Fibroblast of skin of back (primary cell): ENCODE results near the gene MINDY1. TPM values are rescaled to one million over a fixed set of nuclear protein-coding genes. Genes with fewer than 3 reads are reported as not detected.
A peak's percentile ranks its signal among the peaks of the same experiment; 100 is the strongest.

ENCODE experiments used
- DNase-seq: peaks from one replicate; pipeline ENCODE4 v3.0.0-alpha.2; 2013
- polyA plus RNA-seq, 2 experiments: library from polyadenylated mRNA; unstranded; fragments of 120-200 nt; gene quantifications; one replicate each; pipeline ENCODE4 v1.2.1, GENCODE V29; 2013; ENCODE audit not compliant: insufficient read length in 2 of 2

Gene MINDY1
- polyA plus RNA-seq (2013, experiment 1 of 2; ENCODE audit: insufficient read length) = 8.2 TPM
- polyA plus RNA-seq (2013, experiment 2 of 2; ENCODE audit: insufficient read length) = 10.2 TPM

- DNase-seq = peak; percentile 86
Measured at GRCh38 chr1:151006327-151007052, at the start of gene MINDY1. TSS of gene MINDY1 (minus strand) at chr1:151006902. CDS start at chr1:151002617, 4,285 bp downstream.

DNA sequence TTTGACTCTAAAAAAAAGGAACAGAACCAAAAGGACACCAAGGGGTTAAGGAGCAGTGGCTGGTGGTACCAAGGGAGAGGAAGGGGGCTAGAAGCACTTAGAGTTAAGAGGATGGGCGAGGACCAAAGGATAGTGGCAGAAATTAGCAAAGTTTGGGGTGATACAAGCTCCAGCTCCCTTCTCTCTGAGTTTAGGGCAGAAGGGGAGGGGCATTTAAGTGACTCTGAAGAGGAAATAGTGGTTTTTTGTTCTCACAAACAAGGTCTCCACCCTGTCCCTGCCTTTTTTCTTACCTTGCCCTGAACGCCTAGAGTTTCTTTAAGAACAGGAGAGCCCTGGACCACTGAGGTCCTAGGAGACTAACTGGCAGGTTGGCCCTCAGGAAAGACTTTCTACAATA lies 49.4 kb upstream of the MINDY1 start:
- DNase-seq = no peak

GRCh38 chr1:151055581-151055980 lies 48.9 kb upstream of the MINDY1 start:
- DNase-seq = no peak

- no peak for DNase-seq
Measured at GRCh38 chr1:151054971-151055547, 48.4 kb upstream of the MINDY1 start.

DNA sequence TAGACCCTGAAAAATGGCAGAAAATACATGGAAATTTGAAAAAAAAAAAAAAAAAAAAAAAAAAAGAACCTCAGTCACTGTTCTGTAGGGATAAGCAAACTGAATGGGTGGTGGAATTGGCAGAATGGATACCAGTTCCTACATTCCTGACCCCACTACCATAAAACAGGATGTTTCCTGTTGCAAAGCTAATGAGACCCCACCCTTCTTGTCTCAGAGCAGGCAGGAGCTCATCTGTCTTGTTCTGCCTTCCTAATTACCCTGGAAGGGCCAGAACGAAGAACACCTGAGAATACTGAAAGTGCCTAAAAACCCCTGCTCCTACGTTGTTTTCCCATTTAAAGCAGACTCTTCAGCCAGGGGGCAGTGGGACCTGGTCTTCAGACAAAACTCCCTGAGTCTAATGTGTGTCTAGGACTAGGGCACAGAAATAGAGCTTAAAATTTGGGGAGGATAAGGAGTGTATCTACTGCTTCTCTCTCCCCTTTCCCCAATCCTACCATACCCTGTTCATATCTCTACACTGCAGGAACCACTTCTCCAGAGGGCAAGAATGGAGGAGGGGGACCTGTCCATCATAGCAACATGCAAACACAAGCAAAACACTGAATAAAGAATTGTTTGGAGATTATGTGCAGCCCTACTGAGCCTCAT lies 44.8 kb upstream of the MINDY1 start:
- DNase-seq = no peak

DNA sequence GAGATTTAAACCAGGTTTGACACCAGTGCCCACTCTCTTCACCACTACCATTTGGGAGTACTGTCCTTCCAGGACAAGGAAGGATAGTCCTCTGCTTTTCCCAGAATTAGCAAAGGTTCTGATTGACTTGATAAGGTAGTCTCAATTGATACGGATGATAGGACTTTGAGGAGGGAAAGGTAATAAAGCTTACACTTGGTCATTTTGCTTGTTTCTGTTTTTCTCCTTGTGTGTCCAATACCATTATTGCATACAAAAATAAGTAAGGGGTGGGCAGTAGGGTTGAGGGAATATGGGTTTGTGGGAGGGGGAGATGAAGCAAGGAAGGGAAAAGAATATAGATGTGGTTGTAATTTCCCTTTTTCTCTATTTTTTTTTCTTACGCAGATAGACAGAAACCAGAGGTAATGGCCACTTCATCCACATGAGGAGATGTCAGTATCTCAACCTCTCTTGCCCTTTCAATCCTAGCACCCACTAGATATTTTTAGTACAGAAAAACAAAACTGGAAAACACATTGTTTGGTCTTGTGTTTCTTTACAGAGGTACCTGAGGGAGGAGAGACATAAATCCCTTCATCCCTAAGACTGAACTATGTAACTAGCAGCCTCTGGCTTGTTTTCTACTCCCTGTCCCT lies 43.5 kb upstream of the MINDY1 start:
- no peak for DNase-seq

- DNase-seq = no peak
Measured at GRCh38 chr1:151049458-151049857, 42.8 kb upstream of the MINDY1 start.

DNA sequence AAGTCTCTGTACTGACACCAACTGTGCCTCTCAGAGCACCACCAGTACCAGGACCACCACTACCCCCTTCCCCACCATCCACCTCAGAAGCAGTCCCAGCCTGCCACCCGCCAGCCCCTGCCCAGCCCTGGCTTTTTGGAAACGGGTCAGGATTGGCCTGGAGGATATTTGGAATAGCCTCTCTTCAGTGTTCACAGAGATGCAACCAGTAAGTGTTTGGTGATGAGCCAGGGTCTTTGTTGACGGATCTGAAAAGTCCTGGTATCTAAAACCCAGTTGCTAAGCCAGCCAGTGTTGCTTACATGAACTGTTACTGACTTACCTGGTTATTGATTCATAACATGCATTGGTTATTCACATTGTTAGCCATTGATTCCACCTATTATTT lies 41.9 kb upstream of the MINDY1 start:
- DNase-seq = no peak

- DNase-seq = peak; percentile 65
Measured at GRCh38 chr1:151047925-151048644, 41.4 kb upstream of the MINDY1 start.

GRCh38 chr1:151047591-151047924 lies 40.9 kb upstream of the MINDY1 start, which contains the start of gene C1orf56:
TSS of gene C1orf56 (plus strand) at chr1:151047751. CDS start at chr1:151047848, 97 bp downstream.
- DNase-seq = peak; percentile 64

DNA sequence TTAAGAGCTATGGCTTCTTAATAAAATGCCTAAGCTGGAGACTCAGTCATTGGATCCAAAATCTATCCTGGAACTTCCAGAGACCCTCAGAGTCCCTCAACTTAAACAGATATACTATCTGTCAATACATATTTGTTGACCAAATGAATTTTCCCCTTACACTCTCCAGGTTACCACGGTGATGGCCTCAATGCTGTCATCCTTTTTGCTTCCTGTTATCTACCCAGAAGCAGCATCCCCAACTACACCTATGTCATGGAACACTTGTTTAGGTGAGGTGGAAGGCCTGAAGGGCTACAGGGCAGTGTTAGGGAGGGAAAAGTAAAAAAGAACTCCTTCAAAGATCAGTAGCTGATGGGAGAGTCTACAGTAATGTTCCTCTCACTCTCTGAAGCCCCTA lies 36.5 kb upstream of the MINDY1 start:
- DNase-seq = no peak

GRCh38 chr1:151039521-151039920 lies 32.8 kb upstream of the MINDY1 start:
- no peak for DNase-seq

GRCh38 chr1:151037032-151037431 lies 30.3 kb upstream of the MINDY1 start:
- DNase-seq = no peak

DNA sequence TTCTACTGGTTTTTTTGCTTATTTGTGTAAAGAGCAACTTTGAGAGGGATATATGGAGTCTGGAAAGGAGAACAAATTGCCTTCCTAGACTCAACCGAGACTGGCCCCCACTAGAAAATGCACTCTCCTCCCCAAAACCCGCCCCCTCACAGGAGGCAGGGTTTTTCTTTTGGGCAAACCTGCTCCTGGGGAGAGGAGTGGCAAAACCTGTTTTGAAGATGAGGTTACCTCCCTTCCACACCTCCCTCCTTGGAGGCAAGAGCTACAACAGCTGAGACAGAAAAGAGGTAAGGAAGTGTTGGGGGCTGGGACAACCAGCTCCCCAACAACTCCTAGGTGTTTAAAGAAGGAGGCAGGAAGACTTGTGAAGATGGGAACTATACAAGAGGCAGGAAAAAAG lies 29.7 kb upstream of the MINDY1 start, which contains the start of gene BNIPL:
Gene BNIPL (plus strand): TSS at position 231 of the 400 bp plus-strand sequence. CDS start 140 bp downstream, at position 371.
- no peak for DNase-seq

- no peak for DNase-seq
Measured at GRCh38 chr1:151035167-151035566, 28.5 kb upstream of the MINDY1 start.

DNA sequence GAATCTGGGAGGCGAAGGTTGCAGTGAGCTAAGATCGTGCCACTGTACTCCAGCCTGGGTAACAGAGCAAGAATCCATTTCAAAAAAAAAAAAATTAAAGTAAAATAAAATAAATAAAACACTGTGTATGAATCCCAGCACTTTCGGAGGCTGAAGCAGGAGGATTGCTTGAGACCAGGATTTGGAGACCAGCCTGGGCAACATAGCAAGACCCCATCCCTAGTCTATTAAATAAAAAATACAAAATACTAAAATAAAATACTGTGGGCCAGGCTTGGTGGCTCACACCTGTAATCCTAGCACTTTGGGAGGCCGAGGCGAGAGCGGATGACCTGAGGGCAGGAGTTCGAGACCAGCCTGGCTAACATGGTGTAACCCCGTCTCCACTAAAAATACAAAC lies 25.5 kb upstream of the MINDY1 start:
- no peak for DNase-seq

DNA sequence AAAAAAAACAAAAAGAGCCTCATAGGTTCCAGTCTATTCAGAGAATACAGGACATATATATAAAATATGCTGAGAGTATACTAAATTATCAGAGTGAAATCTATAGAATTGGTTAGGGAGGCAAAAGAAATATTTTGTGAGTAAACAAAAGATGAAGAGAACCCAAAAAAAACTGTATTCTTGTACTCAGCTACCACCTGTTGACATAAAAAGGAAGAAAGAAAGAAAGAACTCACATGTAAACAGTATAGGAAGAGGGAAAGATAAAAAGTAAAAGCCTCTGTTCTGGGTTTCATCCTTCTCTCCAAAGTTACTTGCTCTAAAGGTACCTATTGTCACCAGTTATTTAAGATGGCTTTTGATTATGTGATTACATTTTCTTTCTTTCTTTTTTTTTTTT lies 19.8 kb upstream of the MINDY1 start:
- no peak for DNase-seq

DNA sequence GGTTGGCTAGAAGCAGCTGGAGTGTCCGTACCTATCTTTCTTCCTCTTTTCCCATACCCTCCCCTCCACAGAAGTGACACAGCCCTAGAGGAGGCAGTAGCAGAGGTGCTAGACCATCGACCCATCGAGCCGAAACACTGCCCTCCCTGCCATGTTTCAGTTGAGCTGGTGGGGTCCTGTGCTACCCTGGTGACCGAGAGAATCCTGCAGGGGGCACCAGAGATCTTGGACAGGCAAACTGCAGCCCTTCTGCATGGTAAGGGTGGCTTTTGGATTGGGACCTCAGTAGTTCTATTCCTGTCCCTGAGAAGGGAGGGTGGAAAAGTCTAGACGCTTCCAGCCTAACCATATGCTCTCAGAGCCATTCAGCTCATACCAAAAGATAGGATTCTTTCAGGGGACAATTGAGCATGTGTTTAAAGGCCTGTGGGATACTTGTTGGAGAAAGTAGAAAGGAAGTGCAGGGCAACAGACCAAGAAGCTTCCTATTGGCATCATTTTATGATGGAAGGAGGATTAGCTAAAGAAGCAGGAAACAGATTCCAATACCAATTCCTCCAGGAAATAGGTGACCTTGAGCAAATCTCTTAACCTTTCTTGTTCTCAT lies 17.9 kb upstream of the MINDY1 start:
- peak; percentile 60 for DNase-seq

DNA sequence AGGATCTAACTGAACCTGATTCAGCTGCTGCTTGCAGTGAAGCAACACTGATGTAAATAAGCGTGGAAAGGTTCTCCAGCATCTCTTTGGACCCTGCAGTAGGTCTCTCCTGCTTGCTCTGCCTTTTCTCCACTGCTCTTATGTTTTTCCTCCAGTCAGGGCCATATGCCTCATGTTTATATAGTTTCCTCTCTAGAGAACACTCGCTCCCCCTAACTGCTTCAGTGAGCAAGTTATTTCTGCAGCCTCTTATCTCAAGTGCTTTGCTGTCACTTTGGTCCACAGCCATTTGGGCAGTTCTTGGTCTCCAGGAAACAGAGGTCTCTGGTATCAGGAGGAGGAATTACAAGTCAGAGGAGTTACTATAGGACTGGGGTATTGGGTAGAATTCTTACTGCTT lies 6.8 kb upstream of the MINDY1 start:
- DNase-seq = no peak

DNA sequence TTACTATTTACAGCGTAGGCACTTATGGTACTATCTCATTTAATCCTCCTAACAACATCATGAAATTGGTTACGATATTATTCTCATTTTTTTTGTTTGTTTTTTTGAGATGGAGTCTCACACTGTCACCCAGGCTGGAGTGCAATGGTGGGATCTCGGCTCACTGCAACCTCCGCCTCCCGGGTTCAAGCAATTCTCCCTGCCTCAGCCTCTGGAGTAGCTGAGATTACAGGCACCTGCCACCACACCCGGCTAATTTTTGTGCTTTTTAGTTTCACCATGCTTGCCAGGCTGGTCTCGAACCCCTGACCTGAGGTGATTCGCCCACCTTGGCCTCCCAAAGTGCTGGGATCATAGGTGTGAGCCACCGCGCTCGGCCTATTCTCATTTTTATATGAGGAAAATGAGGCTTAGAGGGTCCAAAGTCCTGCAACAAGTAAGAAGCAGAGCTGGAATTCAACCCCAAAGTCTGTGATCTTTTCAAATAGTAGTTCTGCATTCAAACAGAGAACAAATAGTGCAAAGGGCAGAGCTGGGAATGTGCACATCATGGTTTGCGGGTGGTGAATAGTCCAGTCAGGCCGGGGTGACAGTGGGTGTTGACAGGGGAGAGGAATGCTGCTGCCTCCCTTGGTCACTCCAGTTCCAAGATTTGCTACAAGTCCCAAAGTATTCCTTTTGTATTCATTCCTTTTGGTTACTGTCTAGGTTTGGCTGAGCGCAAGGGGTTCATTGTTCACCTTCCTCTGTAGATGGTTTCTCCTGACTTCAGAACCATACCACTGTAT lies 6.2 kb upstream of the MINDY1 start:
- no peak for DNase-seq

DNA sequence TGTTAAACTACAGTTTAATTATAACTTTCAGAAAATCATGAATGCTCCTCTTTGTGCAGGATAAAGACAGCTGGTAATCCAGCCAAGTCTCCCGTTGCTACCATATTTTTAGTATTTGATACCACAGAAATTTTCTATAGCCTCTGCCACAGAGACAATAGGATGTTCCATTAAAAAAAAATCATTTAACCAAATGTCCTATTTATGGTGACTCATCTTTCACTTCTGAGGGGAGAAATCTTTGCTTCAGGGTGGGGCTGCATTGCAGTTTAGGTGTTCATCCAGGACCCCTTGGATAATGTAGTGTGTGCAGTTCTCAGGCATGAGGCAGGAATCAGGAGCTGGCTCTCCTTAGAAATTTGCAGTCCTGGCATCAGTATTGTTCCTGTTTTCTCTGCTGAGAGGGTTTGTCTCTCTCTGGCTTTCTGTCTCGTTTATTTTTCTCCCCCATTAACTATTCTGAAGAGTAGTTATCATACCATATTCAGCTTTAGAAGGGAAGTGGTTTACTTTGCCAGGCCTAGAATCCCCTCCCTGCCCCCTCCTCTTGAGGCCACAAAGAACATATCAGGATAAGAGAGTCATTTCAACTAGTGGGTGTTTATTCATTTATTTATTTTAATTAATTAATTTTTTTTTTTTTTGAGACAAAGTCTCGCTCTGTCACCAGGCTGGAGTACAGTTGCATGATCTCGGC lies 4.6 kb upstream of the MINDY1 start:
- peak; percentile 23 for DNase-seq
